DOHH2 (cell line): Measurements from ENCODE around the gene SOX10.

Experiments
- EZH2phosphoT487 ChIP-seq: fragments of 200-600 bp; sonication (generic); IDR thresholded peaks from 2 replicates; pipeline ENCODE4 v1.6.1; 2017; ENCODE audit warnings: borderline replicate concordance, mild to moderate bottlenecking, antibody characterized with exemption, low read length, moderate library complexity, mixed read lengths
- TF ChIP-seq, protein P1 (sequence below): fragments of 200-600 bp; sonication (generic); IDR thresholded peaks from one replicate; pipeline ENCODE4 v1.5.1; 2014; ENCODE audit warnings: antibody characterized with exemption, mild to moderate bottlenecking, low read depth, low read length; ENCODE audit not compliant: poor library complexity, severe bottlenecking

DNA sequence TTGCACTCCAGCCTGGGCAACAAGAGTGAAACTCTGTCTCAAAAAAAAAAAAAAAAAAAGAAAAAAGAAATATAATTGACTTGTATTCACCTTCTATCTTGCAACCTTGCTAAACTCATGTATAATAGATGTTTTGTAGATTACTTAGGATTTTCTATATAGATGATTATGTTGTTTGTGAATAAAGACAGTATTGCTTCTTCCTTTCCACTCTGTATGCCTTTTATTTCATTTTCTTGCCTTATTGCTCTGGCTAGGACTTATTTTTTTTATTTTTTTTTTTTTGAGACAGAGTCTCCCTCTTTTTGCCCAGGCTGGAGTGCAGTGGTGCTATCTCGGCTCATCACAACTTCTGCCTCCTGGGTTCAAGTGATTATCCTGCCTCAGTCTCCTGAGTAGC, 29.7 kb upstream of the SOX10 start:
- TF ChIP-seq, protein P1, sequence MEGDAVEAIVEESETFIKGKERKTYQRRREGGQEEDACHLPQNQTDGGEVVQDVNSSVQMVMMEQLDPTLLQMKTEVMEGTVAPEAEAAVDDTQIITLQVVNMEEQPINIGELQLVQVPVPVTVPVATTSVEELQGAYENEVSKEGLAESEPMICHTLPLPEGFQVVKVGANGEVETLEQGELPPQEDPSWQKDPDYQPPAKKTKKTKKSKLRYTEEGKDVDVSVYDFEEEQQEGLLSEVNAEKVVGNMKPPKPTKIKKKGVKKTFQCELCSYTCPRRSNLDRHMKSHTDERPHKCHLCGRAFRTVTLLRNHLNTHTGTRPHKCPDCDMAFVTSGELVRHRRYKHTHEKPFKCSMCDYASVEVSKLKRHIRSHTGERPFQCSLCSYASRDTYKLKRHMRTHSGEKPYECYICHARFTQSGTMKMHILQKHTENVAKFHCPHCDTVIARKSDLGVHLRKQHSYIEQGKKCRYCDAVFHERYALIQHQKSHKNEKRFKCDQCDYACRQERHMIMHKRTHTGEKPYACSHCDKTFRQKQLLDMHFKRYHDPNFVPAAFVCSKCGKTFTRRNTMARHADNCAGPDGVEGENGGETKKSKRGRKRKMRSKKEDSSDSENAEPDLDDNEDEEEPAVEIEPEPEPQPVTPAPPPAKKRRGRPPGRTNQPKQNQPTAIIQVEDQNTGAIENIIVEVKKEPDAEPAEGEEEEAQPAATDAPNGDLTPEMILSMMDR = no peak
- no peak for TF ChIP-seq EZH2phosphoT487
